GM13976 (cell line): ENCODE results near the gene PHC2.

Source experiments
- DNase-seq: peaks from one replicate; pipeline ENCODE4 v3.0.0; 2012; ENCODE audit warnings: low spot score
- CTCF ChIP-seq: IDR thresholded peaks from 2 replicates; pipeline ENCODE4 v1.5.1; 2012; ENCODE audit warnings: borderline replicate concordance, mild to moderate bottlenecking; ENCODE audit not compliant: insufficient read depth; ENCODE audit errors: extremely low read depth, missing control alignments, control extremely low read depth
- in situ Hi-C: fragments of 300-500 bp; cut with MboI; formaldehyde crosslinking; loops from one replicate; pipeline ENCODE4 v1.12.0; 2022; ENCODE audit warnings: low sequenced_read_pairs, mixed read lengths, inconsistent platforms; ENCODE audit not compliant: unreplicated experiment

PHC2 gene

GRCh38 chr1:33435096-33435820, 4.4 kb upstream of the PHC2 start:
- in situ Hi-C loops: no loop called here
- DNase-seq: no peak
- no peak for TF ChIP-seq CTCF

- DNase-seq: no peak
- in situ Hi-C loops: no loop called here
Measured at GRCh38 chr1:33434363-33434750, 3.5 kb upstream of the PHC2 start.

DNA sequence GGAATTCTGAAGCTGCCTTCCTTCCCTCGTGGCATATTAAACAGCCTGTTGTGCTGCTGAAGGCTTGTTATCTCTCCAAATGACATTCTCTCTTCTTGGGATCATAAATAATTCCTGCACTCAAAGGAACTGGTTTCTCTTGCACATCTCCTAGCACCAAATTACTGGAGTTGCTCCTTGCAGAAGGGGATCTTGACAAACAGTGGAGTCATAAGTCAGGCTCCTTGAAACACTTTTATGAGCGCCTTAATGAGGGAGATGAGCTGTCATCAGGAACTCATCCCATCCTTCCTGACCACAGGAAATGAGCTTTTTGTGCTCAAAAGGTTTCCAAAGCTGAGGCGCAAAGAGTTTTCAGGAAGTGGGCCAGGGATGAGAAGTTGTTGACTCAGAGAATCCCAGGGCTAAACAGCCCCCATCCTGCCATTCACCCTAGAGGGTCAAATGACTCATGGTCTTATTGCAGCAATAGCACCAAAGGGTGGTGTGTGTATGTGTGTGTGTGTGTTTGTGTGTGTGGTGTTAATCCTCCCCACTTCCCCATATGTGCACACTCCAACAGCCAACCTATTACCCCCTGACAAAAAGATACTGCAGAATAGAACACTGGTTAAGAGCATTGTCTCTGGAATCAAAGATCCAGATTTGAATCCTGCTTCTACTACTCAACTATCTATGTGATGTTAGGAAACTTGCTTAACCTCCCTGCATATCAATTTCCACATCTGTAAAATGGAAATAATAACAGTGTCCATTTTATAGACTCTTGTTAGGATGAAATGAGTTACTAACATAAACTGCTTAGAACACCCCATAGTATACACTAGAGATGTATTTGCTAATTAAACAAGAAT, 2.8 kb upstream of the PHC2 start:
- in situ Hi-C loops: no loop called here
- no peak for DNase-seq
- no peak for TF ChIP-seq CTCF

More at GRCh38 chr1:33434363-33434750, 3.5 kb upstream of the PHC2 start:
- no peak for TF ChIP-seq CTCF

DNA sequence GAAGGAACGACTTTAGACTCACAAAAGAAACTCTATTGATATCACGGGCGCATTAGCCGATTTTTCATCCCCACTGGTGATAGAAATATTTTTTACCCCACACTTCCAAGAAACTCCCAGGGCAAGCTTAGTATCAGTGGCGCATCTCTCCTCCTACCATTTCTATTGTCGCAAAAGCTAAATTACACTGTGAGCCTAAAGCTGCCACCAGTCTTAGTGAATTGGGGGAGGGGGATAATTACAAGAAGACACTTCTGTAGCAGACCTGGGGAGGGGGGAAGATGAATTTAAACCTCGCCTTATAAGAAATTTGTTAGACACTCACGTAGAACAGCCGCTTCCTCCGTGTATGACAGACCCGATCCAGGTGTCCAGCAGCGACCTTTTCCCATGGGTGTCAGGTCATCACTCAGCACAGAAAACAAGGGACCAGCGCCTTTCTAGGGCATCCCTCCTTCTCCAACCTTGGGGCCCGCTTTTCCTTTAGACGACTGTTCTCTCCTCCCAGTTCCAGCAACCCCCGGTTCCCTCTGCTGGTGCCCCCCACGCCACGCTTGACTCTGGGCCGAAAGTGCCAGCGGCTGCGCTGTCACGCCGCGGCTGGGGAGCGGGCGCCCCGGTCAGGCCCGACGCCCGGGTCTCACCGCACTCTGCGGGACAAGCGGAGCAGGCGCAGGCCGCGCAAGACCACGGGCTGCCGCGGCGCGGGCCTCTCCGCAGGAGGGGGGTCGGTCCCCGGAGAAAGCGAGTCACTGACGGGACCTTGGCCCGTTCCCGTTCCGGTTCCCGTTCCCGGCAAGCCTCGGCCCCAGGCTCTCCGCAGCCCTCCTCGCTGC, 821 bp downstream of the PHC2 start:
- in situ Hi-C loops: no loop called here
- TF ChIP-seq CTCF: no peak
- peak; percentile 10 for DNase-seq

- in situ Hi-C loops: no loop called here
- no peak for DNase-seq
- TF ChIP-seq CTCF: no peak
Measured at GRCh38 chr1:33429332-33429731, 1.6 kb downstream of the PHC2 start.

DNA sequence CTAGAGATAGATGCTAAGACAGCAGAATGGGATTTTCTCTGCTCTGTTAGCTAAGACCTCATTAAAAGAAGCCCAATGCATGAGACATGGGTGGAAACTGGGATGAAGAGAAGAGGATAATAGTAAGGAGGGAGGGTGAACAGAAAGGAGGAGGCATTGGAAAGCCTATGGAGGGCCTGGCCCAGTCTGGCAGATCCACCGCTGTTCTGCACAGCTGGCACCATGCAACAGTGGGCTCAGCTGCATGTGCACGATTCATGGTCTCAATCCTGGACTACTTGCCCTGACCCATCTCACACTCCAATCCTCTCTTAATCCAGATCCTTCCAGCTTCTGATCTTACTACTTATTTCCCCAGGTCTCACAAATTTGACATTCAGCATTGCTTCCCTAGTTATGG, 2.2 kb downstream of the PHC2 start:
- TF ChIP-seq CTCF: no peak
- in situ Hi-C loops: no loop called here
- DNase-seq: no peak
